HEK293 (cell line): ENCODE measurements around the gene PID1.

Source experiments
- CTCF ChIA-PET: fragments of 350-600 bp; formaldehyde crosslinking; extraction: SDS; loops from one replicate; lab custom pipeline; 2021; ENCODE audit warnings: antibody characterized with exemption; lab: Yijun Ruan, JAX
- POLR2A ChIA-PET: fragments of 300-600 bp; formaldehyde crosslinking; extraction: SDS; loops from one replicate; lab custom pipeline; 2020; ENCODE audit warnings: antibody characterized with exemption, inconsistent platforms; lab: Yijun Ruan, JAX
- H3K27ac ChIP-seq: fragments of 200-500 bp; sonication (Bioruptor generic); 2 replicates; pipeline ENCODE4 v1.5.1; 2014; ENCODE audit warnings: low read depth, low read length, control low read depth, inconsistent platforms; ENCODE audit errors: extremely low read depth
- H3K36me3 ChIP-seq, 2 experiments: fragments of 200-500 bp in 1 of 2; sonication (Bioruptor generic) in 1 of 2; 1 replicate in 1 of 2; 2 replicates in 1 of 2; pipeline ENCODE4 v1.5.1; 2014 to 2017; ENCODE audit warnings: inconsistent platforms in 2 of 2, low read length in 2 of 2; ENCODE audit not compliant: control insufficient read depth in 2 of 2, insufficient read depth in 1 of 2
- H3K4me1 ChIP-seq: fragments of 200-500 bp; sonication (Bioruptor generic); 2 replicates; pipeline ENCODE4 v1.5.1; 2014; ENCODE audit warnings: mild to moderate bottlenecking, low read length, inconsistent platforms; ENCODE audit not compliant: control insufficient read depth, insufficient read depth
- H3K4me3 ChIP-seq: 2 replicates; pipeline ENCODE4 v1.5.1; 2011; ENCODE audit warnings: low read depth, mild to moderate bottlenecking, control low read depth, low read length, moderate library complexity
- H3K9me3 ChIP-seq: fragments of 200-500 bp; sonication (Bioruptor generic); 2 replicates; pipeline ENCODE4 v1.5.1; 2014; ENCODE audit warnings: low read depth, low read length, inconsistent platforms; ENCODE audit not compliant: control insufficient read depth, insufficient read depth
- ELK4 ChIP-seq: IDR thresholded peaks from 2 replicates; pipeline ENCODE4 v1.6.1; 2011; ENCODE audit warnings: mild to moderate bottlenecking, low read depth, low read length, borderline replicate concordance
- GLIS1 ChIP-seq: fragments of 450-650 bp; formaldehyde crosslinking; IDR thresholded peaks from 2 replicates; pipeline ENCODE4 v1.5.1; 2016; ENCODE audit warnings: missing biosample characterization, missing genetic modification characterization
- MEIS1 ChIP-seq: sonication (generic); formaldehyde crosslinking; IDR thresholded peaks from 2 replicates; pipeline ENCODE4 v1.8.1; 2022; ENCODE audit warnings: missing genetic modification reagents, mild to moderate bottlenecking, borderline replicate concordance
- MYNN ChIP-seq: fragments of 450-650 bp; formaldehyde crosslinking; IDR thresholded peaks from 2 replicates; pipeline ENCODE4 v1.5.1; 2016; ENCODE audit warnings: missing biosample characterization, missing genetic modification characterization, borderline replicate concordance
- SETDB1 ChIP-seq: IDR thresholded peaks from one replicate; pipeline ENCODE4 v1.6.1; 2017; ENCODE audit warnings: mild to moderate bottlenecking, low read length, moderate library complexity, mixed read lengths; ENCODE audit not compliant: insufficient read length
- ZBTB48 ChIP-seq: fragments of 450-650 bp; formaldehyde crosslinking; IDR thresholded peaks from 2 replicates; pipeline ENCODE4 v1.5.1; 2016; ENCODE audit warnings: missing biosample characterization, missing genetic modification characterization
- ZBTB7A ChIP-seq: fragments of 450-650 bp; formaldehyde crosslinking; IDR thresholded peaks from 2 replicates; pipeline ENCODE4 v1.5.1; 2016; ENCODE audit warnings: low read depth, missing biosample characterization, missing genetic modification characterization
- ZNF114 ChIP-seq: fragments of 450-650 bp; formaldehyde crosslinking; IDR thresholded peaks from 2 replicates; pipeline ENCODE4 v1.5.0; 2017; ENCODE audit warnings: missing biosample characterization, missing genetic modification characterization
- ZNF350 ChIP-seq: fragments of 450-650 bp; formaldehyde crosslinking; IDR thresholded peaks from 2 replicates; pipeline ENCODE4 v1.5.0; 2017; ENCODE audit warnings: missing biosample characterization, mild to moderate bottlenecking, missing genetic modification characterization
- ZNF394 ChIP-seq: fragments of 450-650 bp; formaldehyde crosslinking; IDR thresholded peaks from 2 replicates; pipeline ENCODE4 v1.5.1; 2016; ENCODE audit warnings: missing biosample characterization, missing genetic modification characterization, mild to moderate bottlenecking, moderate library complexity, borderline replicate concordance
- ZNF423 ChIP-seq: fragments of 450-650 bp; formaldehyde crosslinking; IDR thresholded peaks from 2 replicates; pipeline ENCODE4 v1.5.1; 2016; ENCODE audit warnings: missing biosample characterization, missing genetic modification characterization
- ZNF513 ChIP-seq: fragments of 450-650 bp; IDR thresholded peaks from 2 replicates; pipeline ENCODE4 v1.5.1; 2018; ENCODE audit warnings: missing biosample characterization, missing genetic modification characterization
- ZNF530 ChIP-seq: fragments of 450-650 bp; formaldehyde crosslinking; IDR thresholded peaks from 2 replicates; pipeline ENCODE4 v1.5.1; 2016; ENCODE audit warnings: low read depth, missing biosample characterization, missing genetic modification characterization
- ZNF558 ChIP-seq: fragments of 450-650 bp; formaldehyde crosslinking; IDR thresholded peaks from 2 replicates; pipeline ENCODE4 v1.5.1; 2016; ENCODE audit warnings: missing biosample characterization, missing genetic modification characterization
- ZNF561 ChIP-seq: fragments of 450-650 bp; IDR thresholded peaks from 2 replicates; pipeline ENCODE4 v1.5.1; 2018; ENCODE audit warnings: missing biosample characterization, missing genetic modification characterization, borderline replicate concordance
- ZNF585B ChIP-seq: fragments of 450-650 bp; formaldehyde crosslinking; IDR thresholded peaks from 2 replicates; pipeline ENCODE4 v1.5.1; 2016; ENCODE audit warnings: missing biosample characterization, missing genetic modification characterization
- ZNF621 ChIP-seq: fragments of 450-650 bp; formaldehyde crosslinking; IDR thresholded peaks from 2 replicates; pipeline ENCODE4 v1.5.1; 2017; ENCODE audit warnings: missing biosample characterization, missing genetic modification characterization
- ZNF624 ChIP-seq: fragments of 450-650 bp; formaldehyde crosslinking; IDR thresholded peaks from 2 replicates; pipeline ENCODE4 v1.5.1; 2017; ENCODE audit warnings: missing biosample characterization, missing genetic modification characterization
- ZNF704 ChIP-seq: fragments of 450-650 bp; formaldehyde crosslinking; IDR thresholded peaks from 2 replicates; pipeline ENCODE4 v1.5.1; 2016; ENCODE audit warnings: missing biosample characterization, missing genetic modification characterization
- ZNF843 ChIP-seq: fragments of 450-650 bp; formaldehyde crosslinking; IDR thresholded peaks from 2 replicates; pipeline ENCODE4 v1.5.1; 2016; ENCODE audit warnings: missing biosample characterization, missing genetic modification characterization
- TF ChIP-seq, protein P1 (sequence below): fragments of 450-650 bp; formaldehyde crosslinking; IDR thresholded peaks from 2 replicates; pipeline ENCODE4 v1.5.1; 2016; ENCODE audit warnings: missing biosample characterization, missing genetic modification characterization, borderline replicate concordance
- TF ChIP-seq, protein P2 (sequence below): fragments of 450-650 bp; formaldehyde crosslinking; IDR thresholded peaks from 2 replicates; pipeline ENCODE4 v1.5.1; 2016; ENCODE audit warnings: missing biosample characterization, missing genetic modification characterization
- TF ChIP-seq, protein P3 (sequence below): fragments of 450-650 bp; formaldehyde crosslinking; IDR thresholded peaks from 2 replicates; pipeline ENCODE4 v1.5.1; 2016; ENCODE audit warnings: missing biosample characterization, missing genetic modification characterization
- TF ChIP-seq, protein P4 (sequence below): fragments of 450-650 bp; formaldehyde crosslinking; IDR thresholded peaks from 2 replicates; pipeline ENCODE4 v1.5.1; 2017; ENCODE audit warnings: missing biosample characterization, missing genetic modification characterization
- TF ChIP-seq, protein P5 (sequence below): fragments of 450-650 bp; formaldehyde crosslinking; IDR thresholded peaks from 2 replicates; pipeline ENCODE4 v1.5.1; 2016; ENCODE audit warnings: missing biosample characterization, missing genetic modification characterization

The PID1 gene

GRCh38 chr2:229048134-229048533, 223.0 kb downstream of the PID1 start:
- ChIA-PET CTCF (no interaction called here), POLR2A (no interaction called here)
- no peak overlapping the region for H3K27ac ChIP-seq
- H3K4me3 ChIP-seq = no peak overlapping the region
- H3K9me3 ChIP-seq = no peaks in the 10 kb centered on the region
- H3K36me3 ChIP-seq = no peaks in the 10 kb centered on the region
- H3K4me1 ChIP-seq = no peaks in the 10 kb centered on the region
- TF ChIP-seq ZNF561 (no peak), ZNF585B (tag by site-specific recombination) (no peak), ZNF704 (tag by site-specific recombination) (no peak), ELK4 (no peak), ZBTB7A (tag by site-specific recombination) (no peak)
- TF ChIP-seq, protein P1, sequence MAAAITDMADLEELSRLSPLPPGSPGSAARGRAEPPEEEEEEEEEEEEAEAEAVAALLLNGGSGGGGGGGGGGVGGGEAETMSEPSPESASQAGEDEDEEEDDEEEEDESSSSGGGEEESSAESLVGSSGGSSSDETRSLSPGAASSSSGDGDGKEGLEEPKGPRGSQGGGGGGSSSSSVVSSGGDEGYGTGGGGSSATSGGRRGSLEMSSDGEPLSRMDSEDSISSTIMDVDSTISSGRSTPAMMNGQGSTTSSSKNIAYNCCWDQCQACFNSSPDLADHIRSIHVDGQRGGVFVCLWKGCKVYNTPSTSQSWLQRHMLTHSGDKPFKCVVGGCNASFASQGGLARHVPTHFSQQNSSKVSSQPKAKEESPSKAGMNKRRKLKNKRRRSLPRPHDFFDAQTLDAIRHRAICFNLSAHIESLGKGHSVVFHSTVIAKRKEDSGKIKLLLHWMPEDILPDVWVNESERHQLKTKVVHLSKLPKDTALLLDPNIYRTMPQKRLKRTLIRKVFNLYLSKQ = no peak
- TF ChIP-seq, protein P2, sequence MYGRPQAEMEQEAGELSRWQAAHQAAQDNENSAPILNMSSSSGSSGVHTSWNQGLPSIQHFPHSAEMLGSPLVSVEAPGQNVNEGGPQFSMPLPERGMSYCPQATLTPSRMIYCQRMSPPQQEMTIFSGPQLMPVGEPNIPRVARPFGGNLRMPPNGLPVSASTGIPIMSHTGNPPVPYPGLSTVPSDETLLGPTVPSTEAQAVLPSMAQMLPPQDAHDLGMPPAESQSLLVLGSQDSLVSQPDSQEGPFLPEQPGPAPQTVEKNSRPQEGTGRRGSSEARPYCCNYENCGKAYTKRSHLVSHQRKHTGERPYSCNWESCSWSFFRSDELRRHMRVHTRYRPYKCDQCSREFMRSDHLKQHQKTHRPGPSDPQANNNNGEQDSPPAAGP (tag by site-specific recombination) = no peak
- TF ChIP-seq, protein P3, sequence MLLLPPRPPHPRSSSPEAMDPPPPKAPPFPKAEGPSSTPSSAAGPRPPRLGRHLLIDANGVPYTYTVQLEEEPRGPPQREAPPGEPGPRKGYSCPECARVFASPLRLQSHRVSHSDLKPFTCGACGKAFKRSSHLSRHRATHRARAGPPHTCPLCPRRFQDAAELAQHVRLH (tag by site-specific recombination) = no peak

DNA sequence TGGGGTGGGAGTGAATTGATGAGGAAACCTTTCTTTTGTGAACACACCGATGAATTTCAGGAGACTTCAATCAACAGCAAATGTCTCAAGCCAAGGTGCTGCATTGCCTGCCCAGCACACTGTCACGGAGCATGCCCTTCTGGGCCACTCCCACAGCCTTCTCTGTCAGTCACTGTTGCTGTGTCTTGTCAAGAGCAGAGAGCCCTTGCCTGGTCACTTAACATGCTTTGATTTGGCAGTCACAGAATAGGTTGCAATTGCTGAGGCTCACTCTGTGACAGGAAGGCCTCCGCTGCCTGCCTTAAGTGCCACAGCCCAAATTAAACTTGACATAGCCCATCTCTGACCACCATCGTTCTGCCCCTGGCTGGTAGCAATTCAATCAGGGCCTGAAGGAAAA, 225.4 kb downstream of the PID1 start:
- ChIA-PET POLR2A (no interaction called here), CTCF (no interaction called here)
- H3K27ac ChIP-seq = no peak overlapping the region
- no peaks in the 10 kb centered on the region for H3K4me1 ChIP-seq
- H3K9me3 ChIP-seq = no peaks in the 10 kb centered on the region
- TF ChIP-seq ZNF621 (tag by site-specific recombination) (no peak), ZNF394 (tag by site-specific recombination) (no peak), MYNN (tag by site-specific recombination) (no peak), ZNF513 (tag by site-specific recombination) (no peak), MEIS1 (CRISPR knock-in tag) (no peak), ZNF350 (no peak), GLIS1 (no peak), ZNF530 (tag by site-specific recombination) (no peak), ZNF114 (tag by site-specific recombination) (no peak), SETDB1 (no peak), ZNF624 (tag by site-specific recombination) (no peak), ZNF843 (tag by site-specific recombination) (no peak), ZNF558 (tag by site-specific recombination) (no peak), ZBTB48 (tag by site-specific recombination) (no peak), ZNF423 (tag by site-specific recombination) (no peak)
- TF ChIP-seq, protein P4, sequence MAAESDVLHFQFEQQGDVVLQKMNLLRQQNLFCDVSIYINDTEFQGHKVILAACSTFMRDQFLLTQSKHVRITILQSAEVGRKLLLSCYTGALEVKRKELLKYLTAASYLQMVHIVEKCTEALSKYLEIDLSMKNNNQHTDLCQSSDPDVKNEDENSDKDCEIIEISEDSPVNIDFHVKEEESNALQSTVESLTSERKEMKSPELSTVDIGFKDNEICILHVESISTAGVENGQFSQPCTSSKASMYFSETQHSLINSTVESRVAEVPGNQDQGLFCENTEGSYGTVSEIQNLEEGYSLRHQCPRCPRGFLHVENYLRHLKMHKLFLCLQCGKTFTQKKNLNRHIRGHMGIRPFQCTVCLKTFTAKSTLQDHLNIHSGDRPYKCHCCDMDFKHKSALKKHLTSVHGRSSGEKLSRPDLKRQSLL = no peak
- TF ChIP-seq, protein P5, sequence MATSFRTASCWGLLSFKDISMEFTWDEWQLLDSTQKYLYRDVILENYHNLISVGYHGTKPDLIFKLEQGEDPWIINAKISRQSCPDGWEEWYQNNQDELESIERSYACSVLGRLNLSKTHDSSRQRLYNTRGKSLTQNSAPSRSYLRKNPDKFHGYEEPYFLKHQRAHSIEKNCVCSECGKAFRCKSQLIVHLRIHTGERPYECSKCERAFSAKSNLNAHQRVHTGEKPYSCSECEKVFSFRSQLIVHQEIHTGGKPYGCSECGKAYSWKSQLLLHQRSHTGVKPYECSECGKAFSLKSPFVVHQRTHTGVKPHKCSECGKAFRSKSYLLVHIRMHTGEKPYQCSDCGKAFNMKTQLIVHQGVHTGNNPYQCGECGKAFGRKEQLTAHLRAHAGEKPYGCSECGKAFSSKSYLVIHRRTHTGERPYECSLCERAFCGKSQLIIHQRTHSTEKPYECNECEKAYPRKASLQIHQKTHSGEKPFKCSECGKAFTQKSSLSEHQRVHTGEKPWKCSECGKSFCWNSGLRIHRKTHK = no peak
- TF ChIP-seq, all 188 proteins: peak for 0
- Histone ChIP-seq H3K4me3 (no peak overlapping the region), H3K36me3 (no peaks in the 10 kb centered on the region)
